ENCODE measurements around the gene TULP3.

The TULP3 gene

GRCh38 chr12:2944401-2945047, 53.8 kb downstream of the TULP3 start (continued):
- TF ChIP-seq ZNF518A (tag by site-specific recombination; conservative IDR thresholded peaks at IDR 0.05; ENCODE audit: low read depth) (no peak), ZSCAN16 (tag by site-specific recombination; IDR thresholded peaks at IDR 0.05) (no peak), ZNF777 (tag by site-specific recombination; IDR thresholded peaks at IDR 0.05; ENCODE audit: borderline replicate concordance) (no peak), PRDM4 (tag by site-specific recombination; IDR thresholded peaks at IDR 0.05) (peak; percentile 28; the same call in 1 of the 2 replicates), ZNF155 (tag by site-specific recombination; IDR thresholded peaks at IDR 0.05) (no peak), ZNF394 (tag by site-specific recombination; IDR thresholded peaks at IDR 0.05; ENCODE audit: borderline replicate concordance) (no peak), ZNF830 (tag by site-specific recombination; IDR thresholded peaks at IDR 0.05; ENCODE audit: low read depth) (no peak), ZNF513 (tag by site-specific recombination; IDR thresholded peaks at IDR 0.05) (peak; percentile 34; the same call in 1 of the 2 replicates), ZNF239 (tag by site-specific recombination; IDR thresholded peaks at IDR 0.05) (no peak), ZSCAN5A (tag by site-specific recombination; IDR thresholded peaks at IDR 0.05) (no peak), ZBTB21 (tag by site-specific recombination; IDR thresholded peaks at IDR 0.05) (no peak), ZNF202 (tag by site-specific recombination; IDR thresholded peaks at IDR 0.05; ENCODE audit: borderline replicate concordance) (no peak), ZNF26 (tag by site-specific recombination; IDR thresholded peaks at IDR 0.05) (no peak), ZNF629 (tag by site-specific recombination; IDR thresholded peaks at IDR 0.05) (no peak), ZNF707 (tag by site-specific recombination; IDR thresholded peaks at IDR 0.05) (no peak), ZNF311 (tag by site-specific recombination; IDR thresholded peaks at IDR 0.05; ENCODE audit: borderline replicate concordance) (no peak), ZNF624 (tag by site-specific recombination; IDR thresholded peaks at IDR 0.05) (no peak), ZSCAN4 (tag by site-specific recombination; IDR thresholded peaks at IDR 0.05) (no peak), PATZ1 (tag by site-specific recombination; IDR thresholded peaks at IDR 0.05) (no peak), CTCF (tag by site-specific recombination; IDR thresholded peaks at IDR 0.05) (peak; percentile 67; the same call in 1 of the 2 replicates)
